ENCODE data around the gene RFX7.

DNA sequence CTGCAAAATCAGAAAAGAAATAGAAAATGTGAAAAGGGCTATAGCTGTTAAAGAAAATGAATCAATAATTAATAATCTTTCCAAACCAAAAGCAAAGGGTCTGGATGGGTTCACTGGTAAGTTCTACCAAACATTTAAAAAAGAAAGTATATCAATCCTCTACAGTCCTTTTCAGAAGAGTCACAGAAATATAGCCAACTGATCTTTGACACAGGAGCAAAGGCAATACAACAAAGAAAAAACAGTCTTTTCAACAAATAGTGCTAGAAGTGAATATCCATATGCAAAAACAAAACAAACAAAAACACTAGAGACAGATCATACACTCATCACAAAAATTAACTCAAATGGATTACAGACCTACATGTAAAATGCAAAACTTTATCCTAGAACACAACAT is 32.6 kb downstream of the RFX7 start:
- TF ChIP-seq, protein P1, sequence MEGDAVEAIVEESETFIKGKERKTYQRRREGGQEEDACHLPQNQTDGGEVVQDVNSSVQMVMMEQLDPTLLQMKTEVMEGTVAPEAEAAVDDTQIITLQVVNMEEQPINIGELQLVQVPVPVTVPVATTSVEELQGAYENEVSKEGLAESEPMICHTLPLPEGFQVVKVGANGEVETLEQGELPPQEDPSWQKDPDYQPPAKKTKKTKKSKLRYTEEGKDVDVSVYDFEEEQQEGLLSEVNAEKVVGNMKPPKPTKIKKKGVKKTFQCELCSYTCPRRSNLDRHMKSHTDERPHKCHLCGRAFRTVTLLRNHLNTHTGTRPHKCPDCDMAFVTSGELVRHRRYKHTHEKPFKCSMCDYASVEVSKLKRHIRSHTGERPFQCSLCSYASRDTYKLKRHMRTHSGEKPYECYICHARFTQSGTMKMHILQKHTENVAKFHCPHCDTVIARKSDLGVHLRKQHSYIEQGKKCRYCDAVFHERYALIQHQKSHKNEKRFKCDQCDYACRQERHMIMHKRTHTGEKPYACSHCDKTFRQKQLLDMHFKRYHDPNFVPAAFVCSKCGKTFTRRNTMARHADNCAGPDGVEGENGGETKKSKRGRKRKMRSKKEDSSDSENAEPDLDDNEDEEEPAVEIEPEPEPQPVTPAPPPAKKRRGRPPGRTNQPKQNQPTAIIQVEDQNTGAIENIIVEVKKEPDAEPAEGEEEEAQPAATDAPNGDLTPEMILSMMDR (IDR thresholded peaks at IDR 0.05), result no peak
- TF ChIP-seq POLR2A (IDR thresholded peaks at IDR 0.05), result no peak
